Osteoblast (primary cell): ENCODE measurements around the gene CROCC2. TPM values are rescaled to one million over a fixed set of nuclear protein-coding genes. Genes with fewer than 3 reads are reported as not detected.
A peak's percentile ranks its signal among the peaks of the same experiment; 100 is the strongest.

Source experiments
- DNase-seq: peaks from one replicate; pipeline ENCODE4 v3.0.0; 2011; ENCODE audit warnings: low spot score, mixed read lengths; ENCODE audit not compliant: insufficient read length; ENCODE audit errors: missing footprints
- H2AFZ ChIP-seq: 2 replicates; pipeline ENCODE4 v1.6.0; 2011; ENCODE audit warnings: mild to moderate bottlenecking, low read length
- H3K27ac ChIP-seq: 2 replicates; pipeline ENCODE4 v1.5.1; 2011; ENCODE audit warnings: mild to moderate bottlenecking, low read depth, low read length, moderate library complexity
- H3K27me3 ChIP-seq: 2 replicates; pipeline ENCODE4 v1.6.0; 2012; ENCODE audit warnings: mild to moderate bottlenecking, control low read depth, inconsistent platforms, low read length, moderate library complexity; ENCODE audit not compliant: insufficient read depth
- H3K36me3 ChIP-seq: 2 replicates; pipeline ENCODE4 v1.5.1; 2011; ENCODE audit warnings: mild to moderate bottlenecking, low read length, control low read depth, moderate library complexity; ENCODE audit not compliant: insufficient read depth
- H3K4me1 ChIP-seq: 2 replicates; pipeline ENCODE4 v1.5.1; 2011; ENCODE audit warnings: mild to moderate bottlenecking, low read length, control low read depth, moderate library complexity; ENCODE audit not compliant: insufficient read depth
- H3K4me2 ChIP-seq: 2 replicates; pipeline ENCODE4 v1.6.0; 2011; ENCODE audit warnings: mild to moderate bottlenecking, low read length; ENCODE audit not compliant: insufficient read depth
- H3K4me3 ChIP-seq: fragments of 200-600 bp; sonication (generic); 3 replicates; pipeline ENCODE4 v1.5.1; 2012; ENCODE audit warnings: mild to moderate bottlenecking, low read length, inconsistent platforms; ENCODE audit not compliant: insufficient read depth
- H3K79me2 ChIP-seq: 2 replicates; pipeline ENCODE4 v1.6.0; 2012; ENCODE audit warnings: mild to moderate bottlenecking, low read length, control low read depth, inconsistent platforms; ENCODE audit not compliant: insufficient read depth
- H3K9me3 ChIP-seq: 2 replicates; pipeline ENCODE4 v1.5.1; 2011; ENCODE audit warnings: low read depth, low read length, control low read depth
- H4K20me1 ChIP-seq: 2 replicates; pipeline ENCODE4 v1.6.0; 2012; ENCODE audit warnings: mild to moderate bottlenecking, low read length, control low read depth; ENCODE audit not compliant: insufficient read depth
- total RNA-seq: library from RNA; depleted of rRNA; stranded (reverse); fragments of >200 nt; gene quantifications from 2 replicates; pipeline ENCODE4 v1.2.3, GENCODE V29; 2012
- TF ChIP-seq, protein P1 (sequence below): IDR thresholded peaks from 2 replicates; pipeline ENCODE4 v1.5.1; 2011; ENCODE audit warnings: mild to moderate bottlenecking, low read depth, low read length, moderate library complexity; ENCODE audit errors: extremely low read depth

Gene CROCC2
- total RNA-seq, 1 donor, result under 0.01 TPM

DNA sequence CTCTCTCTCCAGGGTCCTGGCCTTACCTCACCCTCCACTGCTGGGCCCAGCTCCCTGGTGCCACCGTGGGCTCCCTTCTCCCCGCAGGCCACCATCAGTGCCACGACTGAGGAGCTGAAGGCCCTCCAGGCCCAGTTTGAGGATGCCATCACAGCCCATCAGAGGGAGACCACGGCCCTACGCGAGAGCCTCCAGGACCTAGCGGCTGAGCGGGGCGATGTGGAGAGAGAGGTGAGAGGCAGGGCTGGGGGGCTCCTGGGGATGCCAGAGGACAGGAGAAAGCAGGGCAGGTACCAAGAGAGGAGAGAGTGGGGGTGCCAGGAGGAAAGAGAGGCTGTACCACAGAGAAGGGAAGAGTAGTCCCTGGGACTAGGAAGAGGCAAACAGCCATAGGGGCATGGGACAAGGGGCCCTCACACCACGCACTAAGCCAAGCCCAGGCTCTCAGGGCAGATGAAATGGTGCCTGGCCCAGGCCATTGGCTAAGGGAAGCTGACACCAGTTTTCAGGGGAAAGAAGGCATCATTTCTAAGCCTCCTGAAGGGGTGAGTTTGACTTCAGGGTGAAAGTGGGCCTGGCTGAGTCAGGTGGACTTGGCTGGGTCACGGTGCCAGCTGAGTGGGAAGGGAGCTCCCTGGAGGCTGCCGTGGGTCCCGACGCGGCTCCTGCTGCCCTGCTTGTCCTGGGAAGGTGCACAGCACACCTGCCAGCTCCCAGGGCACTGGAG, 53.2 kb downstream of the CROCC2 start:
- no peak overlapping the region for H3K4me2 ChIP-seq
- TF ChIP-seq, protein P1, sequence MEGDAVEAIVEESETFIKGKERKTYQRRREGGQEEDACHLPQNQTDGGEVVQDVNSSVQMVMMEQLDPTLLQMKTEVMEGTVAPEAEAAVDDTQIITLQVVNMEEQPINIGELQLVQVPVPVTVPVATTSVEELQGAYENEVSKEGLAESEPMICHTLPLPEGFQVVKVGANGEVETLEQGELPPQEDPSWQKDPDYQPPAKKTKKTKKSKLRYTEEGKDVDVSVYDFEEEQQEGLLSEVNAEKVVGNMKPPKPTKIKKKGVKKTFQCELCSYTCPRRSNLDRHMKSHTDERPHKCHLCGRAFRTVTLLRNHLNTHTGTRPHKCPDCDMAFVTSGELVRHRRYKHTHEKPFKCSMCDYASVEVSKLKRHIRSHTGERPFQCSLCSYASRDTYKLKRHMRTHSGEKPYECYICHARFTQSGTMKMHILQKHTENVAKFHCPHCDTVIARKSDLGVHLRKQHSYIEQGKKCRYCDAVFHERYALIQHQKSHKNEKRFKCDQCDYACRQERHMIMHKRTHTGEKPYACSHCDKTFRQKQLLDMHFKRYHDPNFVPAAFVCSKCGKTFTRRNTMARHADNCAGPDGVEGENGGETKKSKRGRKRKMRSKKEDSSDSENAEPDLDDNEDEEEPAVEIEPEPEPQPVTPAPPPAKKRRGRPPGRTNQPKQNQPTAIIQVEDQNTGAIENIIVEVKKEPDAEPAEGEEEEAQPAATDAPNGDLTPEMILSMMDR, result no peak
- H3K9me3 ChIP-seq, result no peaks in the 10 kb centered on the region
- peak; percentile 69 for DNase-seq
- H3K27ac ChIP-seq, result no peak overlapping the region
- H3K4me1 ChIP-seq, result peaks cover 24% of the 10 kb centered on the region
- H3K4me3 ChIP-seq, result no peak overlapping the region
- no peaks in the 10 kb centered on the region for H3K27me3 ChIP-seq
- no peak overlapping the region for H2AFZ ChIP-seq
- H4K20me1 ChIP-seq, result no peaks in the 10 kb centered on the region
- no peaks in the 10 kb centered on the region for H3K79me2 ChIP-seq
- no peaks in the 10 kb centered on the region for H3K36me3 ChIP-seq

DNA sequence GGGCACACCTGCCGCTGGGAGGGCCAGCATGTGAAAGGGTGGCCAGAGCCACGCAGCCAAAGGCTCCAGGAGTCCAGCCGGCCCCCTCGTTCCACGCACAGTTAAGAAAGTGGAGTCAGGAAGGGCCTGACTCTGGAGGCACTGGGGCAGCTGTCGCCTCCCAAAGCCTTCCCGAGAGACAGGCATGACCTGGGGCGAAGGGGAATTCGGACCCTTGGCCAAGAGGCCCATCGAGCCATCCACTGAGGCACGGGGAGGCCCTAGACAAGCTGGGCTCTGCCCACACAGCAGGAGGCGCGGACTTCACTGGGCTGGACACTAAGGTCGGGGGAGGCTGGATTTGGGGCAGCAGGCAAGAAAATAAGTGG, 53.8 kb downstream of the CROCC2 start:
- H3K27me3 ChIP-seq, result no peaks in the 10 kb centered on the region
- TF ChIP-seq, protein P1, result no peak
- H3K27ac ChIP-seq, result no peak overlapping the region
- H3K4me3 ChIP-seq, result no peak overlapping the region
- DNase-seq, result peak; percentile 70
- no peaks in the 10 kb centered on the region for H3K79me2 ChIP-seq
- H3K4me2 ChIP-seq, result no peak overlapping the region
- H3K4me1 ChIP-seq, result peaks cover 24% of the 10 kb centered on the region
- no peak overlapping the region for H2AFZ ChIP-seq
- H3K36me3 ChIP-seq, result no peaks in the 10 kb centered on the region
- no peaks in the 10 kb centered on the region for H4K20me1 ChIP-seq
- no peaks in the 10 kb centered on the region for H3K9me3 ChIP-seq

DNA sequence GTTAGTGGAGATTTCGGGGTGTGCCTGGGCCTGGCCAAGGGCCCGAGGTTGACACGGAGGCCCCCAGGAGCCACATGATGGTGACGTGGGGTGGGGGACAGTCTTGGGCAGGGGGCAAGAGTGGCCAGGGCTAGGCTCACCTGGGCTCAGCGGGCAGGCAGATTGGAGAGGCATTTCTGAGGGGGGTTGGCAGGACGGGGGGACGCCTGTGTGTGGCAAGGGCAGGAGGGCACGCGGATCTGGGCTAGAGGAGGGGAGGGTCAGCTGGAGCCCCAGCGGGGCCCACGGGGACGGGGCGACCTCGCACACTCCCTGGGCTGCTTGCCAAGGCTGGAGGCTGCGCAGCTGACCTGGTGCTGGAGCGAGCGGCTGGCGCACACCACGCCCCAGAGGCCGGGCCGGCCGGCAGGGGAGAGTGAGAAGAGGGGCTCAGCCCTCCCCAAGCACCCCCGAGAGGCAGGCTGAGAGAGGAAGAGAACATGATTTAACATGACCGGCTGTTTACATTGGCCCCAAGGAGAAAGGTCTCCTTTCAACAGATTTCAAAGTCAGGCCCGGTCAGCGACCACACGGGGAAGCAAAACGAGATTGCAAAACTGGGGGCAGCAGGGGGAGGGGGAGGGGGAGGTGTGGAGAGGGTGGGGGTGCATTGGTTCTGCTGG, 54.3 kb downstream of the CROCC2 start:
- Histone ChIP-seq H4K20me1 (no peaks in the 10 kb centered on the region), H3K27me3 (no peaks in the 10 kb centered on the region), H3K9me3 (no peaks in the 10 kb centered on the region), H3K79me2 (no peaks in the 10 kb centered on the region), H3K4me3 (peak overlapping the region; percentile 19), H2AFZ (no peak overlapping the region), H3K36me3 (no peaks in the 10 kb centered on the region), H3K4me1 (peaks cover 24% of the 10 kb centered on the region), H3K27ac (no peak overlapping the region), H3K4me2 (peak overlapping the region; percentile 45)
- DNase-seq, result peak; percentile 92
- TF ChIP-seq, protein P1, result no peak
